NCI-H2196 (cell line): ENCODE data around the gene SNX9.
"Not testable (repeated sequence)": the region's sequence is repeated elsewhere in the genome, so short reads cannot be mapped to it uniquely, and the experiment has no call there.

Experiments used
- DNase-seq: peaks from one replicate; lab custom pipeline; 2025; ENCODE audit not compliant: unreplicated experiment; lab: John Stamatoyannopoulos, UW

Gene SNX9

GRCh38 chr6:157855325-157855724, 32.3 kb downstream of the SNX9 start:
- no peak for DNase-seq

- DNase-seq = not testable (repeated sequence)
Measured at GRCh38 chr6:157855804-157856203, 32.8 kb downstream of the SNX9 start.

- DNase-seq = not testable (repeated sequence)
Measured at GRCh38 chr6:157858664-157859063, 35.6 kb downstream of the SNX9 start.

- no peak for DNase-seq
Measured at GRCh38 chr6:157859775-157860504, 36.9 kb downstream of the SNX9 start.

GRCh38 chr6:157860505-157860991, 37.5 kb downstream of the SNX9 start:
- no peak for DNase-seq

GRCh38 chr6:157861184-157861583, 38.1 kb downstream of the SNX9 start:
- no peak for DNase-seq

- no peak for DNase-seq
Measured at GRCh38 chr6:157861814-157862213, 38.8 kb downstream of the SNX9 start.

GRCh38 chr6:157862706-157863105, 39.7 kb downstream of the SNX9 start:
- DNase-seq = no peak

GRCh38 chr6:157864185-157864761, 41.2 kb downstream of the SNX9 start:
- no peak for DNase-seq

- DNase-seq = no peak
Measured at GRCh38 chr6:157865249-157865648, 42.2 kb downstream of the SNX9 start.

- no peak for DNase-seq
Measured at GRCh38 chr6:157867155-157867559, 44.1 kb downstream of the SNX9 start.

GRCh38 chr6:157867981-157868380, 44.9 kb downstream of the SNX9 start:
- DNase-seq = no peak

GRCh38 chr6:157868835-157869234, 45.8 kb downstream of the SNX9 start:
- no peak for DNase-seq

- DNase-seq = no peak
Measured at GRCh38 chr6:157869673-157870302, 46.7 kb downstream of the SNX9 start.

- DNase-seq = peak; percentile 59
Measured at GRCh38 chr6:157873735-157874344, 50.8 kb downstream of the SNX9 start.

- DNase-seq = no peak
Measured at GRCh38 chr6:157877149-157877548, 54.1 kb downstream of the SNX9 start.

- DNase-seq = no peak
Measured at GRCh38 chr6:157877573-157878438, 54.8 kb downstream of the SNX9 start.

GRCh38 chr6:157879034-157879872, 56.2 kb downstream of the SNX9 start:
- DNase-seq = no peak

GRCh38 chr6:157879873-157880254, 56.8 kb downstream of the SNX9 start:
- DNase-seq = no peak

GRCh38 chr6:157880534-157880933, 57.5 kb downstream of the SNX9 start:
- DNase-seq = no peak
